HAP-1 (cell line): ENCODE results near the gene CTNNA1.
A peak's percentile ranks its signal among the peaks of the same experiment; 100 is the strongest.

Experiments
- DNase-seq, 2 experiments: peaks; one replicate each; pipeline ENCODE4 v3.0.0-alpha.2; 2016 to 2020; ENCODE audit warnings: low spot score in 2 of 2
- H3K27me3 ChIP-seq: fragments of 250-450 bp; sonication (Bioruptor Pico); 2 replicates; pipeline ENCODE4 v1.5.1; 2020; ENCODE audit warnings: low read depth, mild to moderate bottlenecking, moderate library complexity
- H3K36me3 ChIP-seq: fragments of 250-450 bp; sonication (Bioruptor Pico); replicated peaks from 2 replicates; pipeline ENCODE4 v1.5.1; 2020; ENCODE audit warnings: mild to moderate bottlenecking
- H3K4me1 ChIP-seq: fragments of 250-450 bp; sonication (Bioruptor Pico); 2 replicates; pipeline ENCODE4 v1.5.1; 2020; ENCODE audit warnings: mild to moderate bottlenecking
- H3K4me3 ChIP-seq: fragments of 250-450 bp; sonication (Bioruptor Pico); 2 replicates; pipeline ENCODE4 v1.5.1; 2020; ENCODE audit warnings: mild to moderate bottlenecking, moderate library complexity
- H3K9me3 ChIP-seq: fragments of 250-450 bp; sonication (Bioruptor Pico); 2 replicates; pipeline ENCODE4 v1.5.1; 2020; ENCODE audit warnings: mild to moderate bottlenecking, moderate library complexity
- in situ Hi-C: fragments of 300-500 bp; cut with MboI; formaldehyde crosslinking; loops from 3 replicates; pipeline ENCODE4 v1.14.3; 2020; ENCODE audit warnings: low sequenced_read_pairs, inconsistent platforms, mixed read lengths

The CTNNA1 gene

GRCh38 chr5:138843316-138844124 lies 90.3 kb downstream of the CTNNA1 start:
- Histone ChIP-seq H3K27me3 (no peaks in the 10 kb centered on the region), H3K4me3 (no peak overlapping the region), H3K36me3 (no peaks in the 10 kb centered on the region; the same call in 1 of the 2 replicates), H3K9me3 (no peaks in the 10 kb centered on the region; the same call in 1 of the 2 replicates), H3K4me1 (peaks cover 21% of the 10 kb centered on the region)
- in situ Hi-C loops = no loop called here
- no peak for DNase-seq

GRCh38 chr5:138844125-138844461 lies 90.9 kb downstream of the CTNNA1 start:
- in situ Hi-C loops = no loop called here
- Histone ChIP-seq H3K4me3 (no peak overlapping the region), H3K9me3 (no peaks in the 10 kb centered on the region; the same call in 1 of the 2 replicates), H3K36me3 (no peaks in the 10 kb centered on the region; the same call in 1 of the 2 replicates), H3K4me1 (peaks cover 21% of the 10 kb centered on the region), H3K27me3 (no peaks in the 10 kb centered on the region)
- DNase-seq = no peak

GRCh38 chr5:138844812-138845513 lies 91.7 kb downstream of the CTNNA1 start:
- H3K27me3 ChIP-seq = no peaks in the 10 kb centered on the region
- H3K4me1 ChIP-seq = peaks cover 21% of the 10 kb centered on the region
- in situ Hi-C loops = no loop called here
- no peak overlapping the region for H3K4me3 ChIP-seq
- no peaks in the 10 kb centered on the region; the same call in 1 of the 2 replicates for H3K9me3 ChIP-seq
- DNase-seq = no peak
- H3K36me3 ChIP-seq = no peaks in the 10 kb centered on the region; the same call in 1 of the 2 replicates

DNA sequence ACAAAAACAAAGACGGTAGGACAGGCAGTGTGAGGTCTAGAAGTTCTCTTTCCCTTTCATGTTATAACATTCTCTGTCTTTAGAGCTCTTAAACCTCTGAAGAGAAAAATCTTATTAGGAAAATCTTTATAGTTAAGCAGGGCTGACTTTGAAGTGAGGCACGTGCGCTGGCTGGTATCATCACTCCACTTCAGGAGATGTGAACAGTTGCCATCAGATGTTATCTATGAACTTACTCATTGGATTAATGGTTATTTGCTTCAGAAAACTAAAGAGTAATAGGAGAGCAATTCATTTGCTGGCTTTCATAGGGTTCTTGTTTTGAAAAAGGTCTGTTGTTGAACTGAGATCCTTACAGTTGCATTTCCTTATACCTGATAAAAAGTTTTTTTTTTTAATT lies 96.2 kb downstream of the CTNNA1 start:
- in situ Hi-C loops = no loop called here
- H3K9me3 ChIP-seq = no peaks in the 10 kb centered on the region
- no peak for DNase-seq
- H3K4me1 ChIP-seq = peaks cover 9% of the 10 kb centered on the region
- H3K36me3 ChIP-seq = no peaks in the 10 kb centered on the region
- no peaks in the 10 kb centered on the region for H3K27me3 ChIP-seq
- H3K4me3 ChIP-seq = no peak overlapping the region

GRCh38 chr5:138849882-138850281 lies 96.7 kb downstream of the CTNNA1 start:
- in situ Hi-C loops = no loop called here
- Histone ChIP-seq H3K4me3 (no peak overlapping the region), H3K9me3 (no peaks in the 10 kb centered on the region), H3K36me3 (no peaks in the 10 kb centered on the region), H3K27me3 (no peaks in the 10 kb centered on the region), H3K4me1 (peaks cover 9% of the 10 kb centered on the region)
- DNase-seq = no peak

- in situ Hi-C loops = no loop called here
- no peak for DNase-seq
- Histone ChIP-seq H3K4me3 (no peak overlapping the region), H3K36me3 (no peaks in the 10 kb centered on the region), H3K27me3 (no peaks in the 10 kb centered on the region), H3K4me1 (peaks cover 9% of the 10 kb centered on the region), H3K9me3 (no peaks in the 10 kb centered on the region)
Observed at GRCh38 chr5:138850865-138851435, 97.7 kb downstream of the CTNNA1 start.

DNA sequence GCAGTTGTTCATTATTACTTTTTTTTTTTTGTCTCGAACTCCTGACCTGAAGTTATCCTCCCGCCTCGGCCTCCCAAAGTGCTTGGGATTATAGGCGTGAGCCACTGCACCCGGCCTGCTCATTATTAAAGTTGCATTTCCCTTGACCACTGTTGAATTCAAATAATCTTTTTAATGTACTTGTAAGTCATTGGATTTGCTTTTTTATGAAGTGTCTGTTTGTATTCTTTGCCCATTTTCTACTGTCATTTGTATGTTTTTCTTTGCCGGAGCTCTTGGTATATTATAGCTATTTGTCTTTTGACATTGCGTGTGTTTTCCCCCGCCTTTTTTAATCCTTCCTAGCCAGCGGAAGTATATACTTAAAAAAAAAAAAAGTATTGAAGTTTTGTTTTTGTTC lies 99.9 kb downstream of the CTNNA1 start:
- no peaks in the 10 kb centered on the region; the same call in 1 of the 2 replicates for H3K36me3 ChIP-seq
- no peaks in the 10 kb centered on the region for H3K9me3 ChIP-seq
- H3K4me3 ChIP-seq = no peak overlapping the region
- no peaks in the 10 kb centered on the region for H3K27me3 ChIP-seq
- DNase-seq = no peak
- H3K4me1 ChIP-seq = peaks cover 5% of the 10 kb centered on the region
- in situ Hi-C loops = no loop called here

DNA sequence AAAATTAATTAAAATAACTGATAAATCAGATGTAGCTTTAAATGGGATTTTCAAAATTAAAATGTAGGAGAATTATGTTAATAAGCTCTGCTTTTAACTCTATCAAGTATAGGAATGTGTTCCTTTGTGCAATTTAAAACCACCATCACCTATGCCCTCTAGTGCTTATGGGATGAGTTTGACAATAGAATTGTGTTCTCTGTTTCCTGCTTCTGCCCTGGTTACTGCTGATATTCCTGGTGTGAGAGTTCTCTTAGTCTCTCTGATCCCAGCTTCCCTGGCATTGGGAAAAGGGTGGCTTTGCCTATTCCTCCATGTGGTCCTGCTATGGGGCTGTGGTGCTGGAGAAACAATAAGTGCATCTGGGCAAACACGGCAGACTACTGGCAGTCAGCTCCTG lies 113.8 kb downstream of the CTNNA1 start:
- Histone ChIP-seq H3K36me3 (no peaks in the 10 kb centered on the region), H3K27me3 (no peaks in the 10 kb centered on the region), H3K9me3 (peaks cover 5% of the 10 kb centered on the region), H3K4me3 (no peak overlapping the region), H3K4me1 (peaks cover 19% of the 10 kb centered on the region)
- no peak for DNase-seq
- in situ Hi-C loops = no loop called here

DNA sequence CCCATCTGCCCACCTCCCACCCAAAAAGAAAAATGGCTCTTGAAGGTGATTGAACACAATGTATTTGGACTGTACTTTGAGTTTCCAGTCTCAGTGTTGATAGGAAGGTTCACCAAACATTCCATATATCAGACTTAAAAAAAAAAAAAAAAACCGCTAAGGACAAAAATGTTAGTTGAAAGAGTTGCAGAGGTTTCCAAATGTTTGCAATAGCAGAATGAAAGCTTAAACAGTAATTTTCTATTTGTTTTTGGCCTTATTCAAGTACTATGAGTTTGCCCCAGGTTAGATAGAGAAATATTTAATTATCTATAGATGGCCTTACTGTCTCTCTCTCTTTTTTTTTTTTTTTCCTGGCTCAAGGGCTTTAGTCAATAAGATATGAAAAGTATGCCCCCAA lies 115.8 kb downstream of the CTNNA1 start:
- H3K9me3 ChIP-seq = no peaks in the 10 kb centered on the region
- H3K36me3 ChIP-seq = no peaks in the 10 kb centered on the region
- no peak overlapping the region for H3K4me3 ChIP-seq
- no peaks in the 10 kb centered on the region for H3K27me3 ChIP-seq
- peaks cover 35% of the 10 kb centered on the region for H3K4me1 ChIP-seq
- in situ Hi-C loops = no loop called here
- DNase-seq = no peak

GRCh38 chr5:138869763-138870500 lies 116.7 kb downstream of the CTNNA1 start:
- no peak for DNase-seq
- no peak overlapping the region for H3K4me3 ChIP-seq
- no peaks in the 10 kb centered on the region for H3K9me3 ChIP-seq
- H3K4me1 ChIP-seq = peaks cover 35% of the 10 kb centered on the region
- no peaks in the 10 kb centered on the region for H3K27me3 ChIP-seq
- H3K36me3 ChIP-seq = no peaks in the 10 kb centered on the region
- in situ Hi-C loops = no loop called here

- no peaks in the 10 kb centered on the region for H3K27me3 ChIP-seq
- no peaks in the 10 kb centered on the region for H3K36me3 ChIP-seq
- DNase-seq = no peak
- H3K9me3 ChIP-seq = no peaks in the 10 kb centered on the region
- no peak overlapping the region for H3K4me3 ChIP-seq
- H3K4me1 ChIP-seq = peaks cover 35% of the 10 kb centered on the region
- in situ Hi-C loops = no loop called here
Observed at GRCh38 chr5:138870611-138871010, 117.4 kb downstream of the CTNNA1 start.

DNA sequence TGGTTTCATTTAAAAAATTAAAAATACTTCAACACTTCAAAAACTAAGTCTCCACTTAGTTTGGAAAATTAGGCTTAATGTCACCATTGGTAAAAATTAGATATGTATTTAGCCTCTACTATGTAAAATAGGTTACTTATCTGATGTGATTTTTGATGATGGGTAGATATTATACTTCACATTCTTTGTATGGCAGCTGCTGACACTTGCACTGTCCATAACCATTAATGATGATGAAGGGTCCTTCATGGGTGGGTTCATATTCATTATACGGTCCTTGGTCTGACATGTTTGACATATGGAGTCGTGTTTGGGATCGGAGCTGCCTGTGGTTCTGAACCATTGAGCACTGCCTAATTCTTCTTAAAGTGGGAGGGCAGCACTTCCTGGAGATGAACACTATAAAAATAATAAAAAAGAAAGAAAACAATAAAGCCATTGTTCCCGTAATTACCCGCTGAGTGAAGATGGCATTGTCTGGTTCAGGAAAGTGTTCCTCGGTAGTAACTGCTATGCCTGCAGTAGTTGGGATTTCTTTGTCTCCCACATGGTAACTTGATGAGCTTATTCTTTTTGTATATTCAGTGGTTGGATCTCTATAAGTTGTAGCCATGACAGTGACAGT lies 119.7 kb downstream of the CTNNA1 start:
- peaks cover 35% of the 10 kb centered on the region for H3K4me1 ChIP-seq
- no peak overlapping the region for H3K4me3 ChIP-seq
- no peaks in the 10 kb centered on the region for H3K9me3 ChIP-seq
- DNase-seq = peak; percentile 41 to 74
- in situ Hi-C loops = no loop called here
- no peaks in the 10 kb centered on the region for H3K27me3 ChIP-seq
- H3K36me3 ChIP-seq = no peaks in the 10 kb centered on the region

- no peak for DNase-seq
- Histone ChIP-seq H3K9me3 (no peaks in the 10 kb centered on the region), H3K27me3 (no peaks in the 10 kb centered on the region), H3K4me1 (peaks cover 35% of the 10 kb centered on the region), H3K36me3 (no peaks in the 10 kb centered on the region), H3K4me3 (no peak overlapping the region)
- in situ Hi-C loops = no loop called here
Observed at GRCh38 chr5:138873466-138874221, 120.4 kb downstream of the CTNNA1 start.
